T-helper 17 cell (primary cell): ENCODE measurements around the gene TMEM145. TPM values are rescaled to one million over a fixed set of nuclear protein-coding genes. Genes with fewer than 3 reads are reported as not detected.
"Not testable (repeated sequence)": the region's sequence is repeated elsewhere in the genome, so short reads cannot be mapped to it uniquely, and the experiment has no call there.

ENCODE experiments used
- ATAC-seq: fragments of 150-1000 bp; cut with Tn5 transposase; 2 replicates; pipeline ENCODE4 v1.10.0; 2021; ENCODE audit warnings: mild to moderate bottlenecking, moderate library complexity
- DNase-seq, 3 donors: peaks; one replicate each; pipeline versions ENCODE4 v3.0.0 to v3.0.0-alpha.2; 2020 to 2021
- H3K9me3 ChIP-seq: one replicate; pipeline ENCODE4 v1.7.0; 2013; ENCODE audit warnings: low read length, mild to moderate bottlenecking; ENCODE audit not compliant: control insufficient read depth, poor library complexity, severe bottlenecking
- H3K27ac Mint-ChIP-seq: one replicate; pipeline ENCODE4 v1.8.0; 2022; ENCODE audit warnings: mild to moderate bottlenecking, moderate library complexity, mixed read lengths
- H3K27me3 Mint-ChIP-seq: one replicate; pipeline ENCODE4 v1.8.0; 2022; ENCODE audit warnings: mixed read lengths
- H3K36me3 Mint-ChIP-seq: one replicate; pipeline ENCODE4 v1.8.0; 2022; ENCODE audit warnings: low read depth, mixed read lengths
- H3K4me1 Mint-ChIP-seq: one replicate; pipeline ENCODE4 v1.8.0; 2022; ENCODE audit warnings: mild to moderate bottlenecking, mixed read lengths
- H3K4me3 Mint-ChIP-seq: one replicate; pipeline ENCODE4 v1.8.0; 2022; ENCODE audit warnings: mild to moderate bottlenecking, moderate library complexity, mixed read lengths
- total RNA-seq, 4 donors: library from RNA in 2 of 4; stranded (reverse) in 2 of 4; gene quantifications; one replicate each; pipeline ENCODE4 v1.2.3 and lab custom pipeline; 2022 to 2026

Gene TMEM145
- total RNA-seq, 2 donors from 2014 or later, result not detected

GRCh38 chr19:42331333-42331732 lies 18.2 kb downstream of the TMEM145 start:
- ATAC-seq, H3K27me3 Mint-ChIP-seq, H3K4me3 Mint-ChIP-seq, DNase-seq, H3K9me3 ChIP-seq, H3K27ac Mint-ChIP-seq, H3K36me3 Mint-ChIP-seq: not testable (repeated sequence)
- H3K4me1 Mint-ChIP-seq, result peaks cover 16% of the 10 kb centered on the region

GRCh38 chr19:42332059-42332458 lies 18.9 kb downstream of the TMEM145 start:
- Mint-ChIP-seq H3K4me1 (peaks cover 16% of the 10 kb centered on the region), H3K27ac (no peak overlapping the region), H3K27me3 (no peaks in the 10 kb centered on the region), H3K4me3 (no peak overlapping the region), H3K36me3 (no peaks in the 10 kb centered on the region)
- ATAC-seq, result no peak
- no peak for DNase-seq
- H3K9me3 ChIP-seq, result no peaks in the 10 kb centered on the region

- Mint-ChIP-seq H3K27me3 (no peaks in the 10 kb centered on the region), H3K36me3 (no peaks in the 10 kb centered on the region), H3K27ac (no peak overlapping the region), H3K4me1 (peaks cover 14% of the 10 kb centered on the region), H3K4me3 (no peak overlapping the region)
- no peaks in the 10 kb centered on the region for H3K9me3 ChIP-seq
- no peak for ATAC-seq
- no peak for DNase-seq
Observed at GRCh38 chr19:42333018-42333417, 19.9 kb downstream of the TMEM145 start.

- no peaks in the 10 kb centered on the region for H3K27me3 Mint-ChIP-seq
- H3K36me3 Mint-ChIP-seq, result no peaks in the 10 kb centered on the region
- no peak for DNase-seq
- no peaks in the 10 kb centered on the region for H3K9me3 ChIP-seq
- no peak overlapping the region for H3K4me3 Mint-ChIP-seq
- ATAC-seq, result no peak
- no peak overlapping the region for H3K27ac Mint-ChIP-seq
- H3K4me1 Mint-ChIP-seq, result peaks cover 5% of the 10 kb centered on the region
Observed at GRCh38 chr19:42333975-42334696, 21.0 kb downstream of the TMEM145 start.

- Mint-ChIP-seq H3K4me1 (peaks cover 5% of the 10 kb centered on the region), H3K27ac (no peak overlapping the region), H3K27me3 (no peaks in the 10 kb centered on the region), H3K4me3 (no peak overlapping the region), H3K36me3 (no peaks in the 10 kb centered on the region)
- no peak for DNase-seq
- no peaks in the 10 kb centered on the region for H3K9me3 ChIP-seq
- ATAC-seq, result no peak
Observed at GRCh38 chr19:42334697-42335373, 21.7 kb downstream of the TMEM145 start.

- DNase-seq (no peak), ATAC-seq (no peak)
- Mint-ChIP-seq H3K4me1 (peaks cover 5% of the 10 kb centered on the region), H3K36me3 (no peaks in the 10 kb centered on the region), H3K4me3 (no peak overlapping the region), H3K27ac (no peak overlapping the region), H3K27me3 (no peaks in the 10 kb centered on the region)
- no peaks in the 10 kb centered on the region for H3K9me3 ChIP-seq
Observed at GRCh38 chr19:42335374-42335936, 22.3 kb downstream of the TMEM145 start.

GRCh38 chr19:42335971-42336370 lies 22.9 kb downstream of the TMEM145 start:
- no peaks in the 10 kb centered on the region for H3K27me3 Mint-ChIP-seq
- peaks cover 2% of the 10 kb centered on the region for H3K4me1 Mint-ChIP-seq
- no peaks in the 10 kb centered on the region for H3K36me3 Mint-ChIP-seq
- no peak for ATAC-seq
- no peak overlapping the region for H3K27ac Mint-ChIP-seq
- H3K4me3 Mint-ChIP-seq, result no peak overlapping the region
- H3K9me3 ChIP-seq, result no peaks in the 10 kb centered on the region
- DNase-seq, result no peak

GRCh38 chr19:42339126-42339860 lies 26.2 kb downstream of the TMEM145 start:
- not testable (repeated sequence) for H3K4me3 Mint-ChIP-seq, H3K9me3 ChIP-seq, H3K27ac Mint-ChIP-seq, H3K36me3 Mint-ChIP-seq, H3K27me3 Mint-ChIP-seq, DNase-seq, ATAC-seq, H3K4me1 Mint-ChIP-seq

- not testable (repeated sequence) for H3K9me3 ChIP-seq, H3K27me3 Mint-ChIP-seq, H3K4me3 Mint-ChIP-seq, ATAC-seq, DNase-seq, H3K4me1 Mint-ChIP-seq, H3K27ac Mint-ChIP-seq, H3K36me3 Mint-ChIP-seq
Observed at GRCh38 chr19:42339922-42340321, 26.8 kb downstream of the TMEM145 start.

GRCh38 chr19:42343344-42344110 lies 30.4 kb downstream of the TMEM145 start:
- no peaks in the 10 kb centered on the region for H3K9me3 ChIP-seq
- H3K4me3 Mint-ChIP-seq, result no peak overlapping the region
- H3K27me3 Mint-ChIP-seq, result no peaks in the 10 kb centered on the region
- H3K27ac Mint-ChIP-seq, result peak overlapping the region; percentile 47
- H3K4me1 Mint-ChIP-seq, result peaks cover 4% of the 10 kb centered on the region
- no peaks in the 10 kb centered on the region for H3K36me3 Mint-ChIP-seq
- DNase-seq (no peak), ATAC-seq (no peak)

- H3K9me3 ChIP-seq, result no peaks in the 10 kb centered on the region
- H3K27ac Mint-ChIP-seq, result no peak overlapping the region
Observed at GRCh38 chr19:42344336-42344893, 31.3 kb downstream of the TMEM145 start.

GRCh38 chr19:42345191-42345812 lies 32.2 kb downstream of the TMEM145 start:
- Mint-ChIP-seq H3K36me3 (no peaks in the 10 kb centered on the region), H3K4me3 (no peak overlapping the region), H3K27ac (no peak overlapping the region), H3K4me1 (peaks cover 6% of the 10 kb centered on the region), H3K27me3 (no peaks in the 10 kb centered on the region)
- H3K9me3 ChIP-seq, result no peaks in the 10 kb centered on the region
- ATAC-seq, result no peak
- DNase-seq, result no peak

More at GRCh38 chr19:42344336-42344893, 31.3 kb downstream of the TMEM145 start:
- Mint-ChIP-seq H3K4me3 (no peak overlapping the region), H3K4me1 (peaks cover 4% of the 10 kb centered on the region), H3K36me3 (no peaks in the 10 kb centered on the region), H3K27me3 (no peaks in the 10 kb centered on the region)
- DNase-seq (no peak), ATAC-seq (no peak)
